Ramos (cell line): Measurements from ENCODE around the gene CHCT1.
"Not testable (repeated sequence)": the region's sequence is repeated elsewhere in the genome, so short reads cannot be mapped to it uniquely, and the experiment has no call there.

Experiments
- in situ Hi-C: fragments of 300-500 bp; cut with MboI; formaldehyde crosslinking; loops from one replicate; pipeline ENCODE4 v1.14.3; 2022; ENCODE audit warnings: low sequenced_read_pairs; ENCODE audit not compliant: unreplicated experiment

CHCT1 gene

GRCh38 chr17:60422162-60422665 lies at the start of gene CHCT1:
CHCT1 (plus strand) TSS chr17:60422489; CDS start chr17:60422593, 104 bp downstream.
- in situ Hi-C loops: loop anchor here (10.0 kb wide), 1 partner anchor 223 kb away; no protein-coding TSS in a partner anchor

DNA sequence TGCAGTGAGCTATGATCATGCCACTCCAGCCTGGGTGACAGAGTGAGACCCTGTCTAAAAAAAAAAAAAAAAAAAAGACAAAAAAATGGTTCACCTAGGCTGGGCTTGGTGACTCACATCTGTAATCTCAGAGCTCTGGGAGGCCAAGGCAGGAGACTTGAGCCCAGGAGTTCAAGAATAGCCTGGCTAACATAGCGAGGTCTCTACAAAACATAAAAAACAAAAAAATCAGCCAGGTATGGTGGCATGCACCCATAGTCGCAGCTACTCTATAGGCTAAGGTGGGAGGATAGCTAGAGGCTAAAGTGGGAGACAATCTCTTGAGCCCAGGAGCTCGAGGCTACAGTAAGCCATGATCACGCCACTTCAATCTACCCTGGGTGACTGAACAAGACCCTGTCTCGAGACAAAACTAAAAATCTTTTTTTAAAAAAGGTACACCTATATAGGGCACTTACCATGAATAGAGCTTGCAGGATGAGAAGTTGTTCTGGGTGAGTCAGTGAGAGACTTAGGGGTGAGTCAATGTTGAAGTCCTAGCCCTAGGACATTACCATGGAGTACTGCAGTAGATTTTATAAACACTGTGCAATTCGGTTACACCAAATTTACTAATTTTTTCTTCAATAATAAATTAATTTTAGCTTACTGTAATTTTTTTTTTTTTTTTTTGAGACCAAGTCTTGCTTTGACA lies 49.4 kb upstream of the CHCT1 start:
- in situ Hi-C loops: no loop called here

DNA sequence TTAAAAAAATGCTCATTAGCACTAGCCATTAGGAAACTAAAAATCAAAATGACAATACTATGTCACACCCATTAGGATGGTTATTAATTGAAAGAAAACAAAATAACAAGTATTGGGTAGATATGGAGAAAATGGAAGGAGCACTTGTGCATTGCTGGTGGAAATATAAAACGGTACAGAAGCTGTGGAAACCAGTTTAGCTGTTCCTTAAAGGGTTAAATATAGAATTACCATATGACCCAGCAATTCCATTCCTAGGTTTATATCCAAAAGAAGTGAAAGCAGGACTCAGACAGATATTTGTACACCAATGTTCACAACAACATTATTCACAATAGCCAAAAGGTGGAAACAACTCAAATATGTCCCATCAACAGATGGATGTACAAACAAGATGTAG lies 44.1 kb upstream of the CHCT1 start:
- in situ Hi-C loops: not testable (repeated sequence)

- in situ Hi-C loops: not testable (repeated sequence)
Measured at GRCh38 chr17:60379461-60379860, 42.8 kb upstream of the CHCT1 start.

DNA sequence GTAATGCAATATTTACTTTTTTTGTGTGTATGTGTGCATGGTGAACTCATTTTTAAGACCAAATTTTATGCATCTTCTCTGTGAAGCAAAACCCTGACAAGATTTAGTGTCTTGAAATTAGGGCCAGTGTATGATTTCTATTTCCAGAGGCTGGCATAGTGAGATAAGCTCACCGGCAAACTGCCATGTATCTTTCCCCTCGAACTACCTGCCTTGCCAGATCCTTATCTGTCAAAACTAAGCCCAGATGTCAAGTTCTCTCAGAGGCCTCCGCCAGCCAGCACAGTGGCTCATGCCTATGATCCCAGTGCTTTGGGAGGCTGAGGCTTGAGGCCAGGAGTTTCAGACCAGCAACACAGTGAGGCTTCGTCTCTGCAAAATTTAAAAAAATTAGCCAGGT lies 40.3 kb upstream of the CHCT1 start:
- in situ Hi-C loops: no loop called here

- in situ Hi-C loops: no loop called here
Measured at GRCh38 chr17:60383379-60383778, 38.9 kb upstream of the CHCT1 start.

GRCh38 chr17:60384921-60385320 lies 37.4 kb upstream of the CHCT1 start:
- in situ Hi-C loops: not testable (repeated sequence)

DNA sequence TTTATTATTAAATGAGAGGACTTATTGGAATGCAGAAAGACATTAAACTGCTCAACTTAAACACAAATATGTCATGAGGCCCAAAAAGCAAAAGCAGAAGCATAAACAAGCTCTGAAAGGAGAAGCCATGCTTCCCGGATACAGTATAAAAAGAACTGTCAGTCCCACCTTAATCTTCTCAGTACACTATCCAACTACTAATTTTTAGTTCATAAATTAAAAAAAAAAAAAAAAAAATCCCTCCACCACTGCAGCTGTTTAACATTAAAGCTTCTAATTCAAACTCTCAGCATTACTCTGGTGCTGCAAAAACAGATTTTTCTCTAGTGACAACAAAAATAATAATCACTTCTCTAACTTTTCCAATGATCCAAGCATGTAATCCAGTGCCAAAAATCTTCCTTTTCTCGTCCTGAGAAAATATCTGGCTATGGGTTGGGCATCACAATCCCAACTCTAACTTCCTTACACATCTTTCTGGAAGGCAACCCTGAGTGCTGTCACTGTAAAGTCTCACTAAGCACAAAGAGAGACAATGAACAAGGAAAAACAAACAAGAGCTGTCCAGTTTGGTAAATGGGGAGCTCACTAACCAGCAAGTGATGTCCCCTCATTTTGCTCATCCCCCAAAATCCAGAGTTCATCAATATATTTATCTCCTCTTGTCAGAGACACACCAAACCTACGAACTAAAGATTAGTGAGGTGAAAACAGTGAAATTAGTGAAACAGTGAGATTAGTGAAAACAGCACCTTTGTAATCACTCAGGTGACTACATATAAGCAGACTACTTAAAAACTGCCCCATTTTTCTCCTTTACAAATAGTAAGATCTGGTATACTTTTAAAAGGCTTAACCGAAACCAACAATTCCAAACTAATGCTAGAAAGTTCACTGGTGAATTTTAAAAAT lies 35.9 kb upstream of the CHCT1 start:
- in situ Hi-C loops: no loop called here

GRCh38 chr17:60387666-60388065 lies 34.6 kb upstream of the CHCT1 start:
- in situ Hi-C loops: no loop called here

DNA sequence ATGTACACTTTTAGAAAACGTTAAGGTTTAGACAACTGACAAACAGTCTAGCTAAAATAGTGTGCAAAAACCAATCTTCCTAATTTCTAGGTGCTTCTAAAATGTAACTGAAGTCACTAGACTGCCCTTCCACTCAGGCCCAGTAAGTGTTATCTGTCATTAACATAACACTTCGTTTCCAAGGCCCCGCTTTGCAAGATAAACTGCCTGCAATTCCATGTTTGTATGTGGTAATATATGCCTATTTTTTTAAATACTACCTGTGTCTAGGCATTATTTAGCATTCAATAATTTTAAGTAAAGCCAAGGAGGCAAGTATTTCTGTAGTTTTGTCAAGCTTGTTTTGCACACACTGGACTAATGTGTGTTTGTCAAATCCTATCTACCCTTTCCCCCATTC lies 33.5 kb upstream of the CHCT1 start:
- in situ Hi-C loops: no loop called here

GRCh38 chr17:60390186-60390585 lies 32.1 kb upstream of the CHCT1 start:
- in situ Hi-C loops: no loop called here

DNA sequence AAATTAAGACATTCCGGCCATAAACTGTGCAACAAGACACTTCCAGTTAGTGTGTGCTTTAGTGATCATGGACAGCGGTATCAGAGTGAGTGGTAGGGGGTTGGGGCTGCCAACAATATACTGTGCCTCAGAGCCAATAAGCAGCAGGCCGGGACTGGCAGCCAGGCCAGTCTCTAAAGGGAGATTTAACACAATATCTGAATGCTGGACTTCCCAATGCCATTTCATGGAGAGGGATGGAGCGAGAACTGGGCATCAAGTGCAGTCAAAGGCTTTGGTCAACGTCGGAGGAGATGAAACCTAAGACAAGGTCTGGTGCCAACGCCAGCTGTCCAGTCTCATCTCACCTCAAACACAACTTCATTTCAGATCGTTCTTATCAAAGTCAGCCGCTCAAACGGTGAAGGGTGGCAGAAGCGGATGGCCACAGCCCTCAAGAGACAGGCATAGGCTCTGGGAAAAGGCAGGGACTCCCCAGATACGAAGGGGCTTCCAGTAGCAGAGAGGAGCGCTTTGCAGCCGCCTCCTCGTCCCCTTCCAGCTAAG lies 31.3 kb upstream of the CHCT1 start:
- in situ Hi-C loops: no loop called here

DNA sequence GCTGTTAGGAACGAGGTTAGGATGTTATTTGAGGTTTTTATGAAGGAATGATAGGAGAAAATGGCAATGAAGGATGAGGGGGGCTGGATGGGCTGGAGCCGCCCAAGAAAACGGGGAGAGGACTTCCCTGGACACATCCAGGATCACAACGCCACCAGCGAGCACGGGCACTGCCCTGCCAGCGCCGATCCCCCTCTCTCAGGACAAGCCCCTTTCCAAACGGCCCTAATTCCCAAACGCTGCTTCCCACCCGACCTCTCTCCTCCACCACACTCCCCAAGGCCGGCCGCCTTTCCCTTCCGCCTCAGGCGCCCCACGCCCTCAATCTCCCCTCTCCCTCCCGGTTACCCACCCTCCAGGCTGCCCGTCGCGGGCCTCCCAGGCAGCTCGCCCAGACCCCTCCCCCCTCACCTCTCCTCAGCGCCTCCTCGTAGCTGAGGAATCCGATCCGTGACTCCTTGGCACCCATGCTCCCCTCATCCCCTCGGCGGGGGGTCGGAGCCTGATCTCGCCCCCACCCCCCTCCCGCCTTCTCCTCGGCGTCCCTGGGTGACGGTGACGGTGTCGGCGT lies 30.7 kb upstream of the CHCT1 start:
- in situ Hi-C loops: no loop called here

- in situ Hi-C loops: no loop called here
Measured at GRCh38 chr17:60392042-60392844, 30.0 kb upstream of the CHCT1 start, which contains the start of gene USP32. USP32 (minus strand) TSS chr17:60392133; CDS start chr17:60391939, 194 bp downstream.

DNA sequence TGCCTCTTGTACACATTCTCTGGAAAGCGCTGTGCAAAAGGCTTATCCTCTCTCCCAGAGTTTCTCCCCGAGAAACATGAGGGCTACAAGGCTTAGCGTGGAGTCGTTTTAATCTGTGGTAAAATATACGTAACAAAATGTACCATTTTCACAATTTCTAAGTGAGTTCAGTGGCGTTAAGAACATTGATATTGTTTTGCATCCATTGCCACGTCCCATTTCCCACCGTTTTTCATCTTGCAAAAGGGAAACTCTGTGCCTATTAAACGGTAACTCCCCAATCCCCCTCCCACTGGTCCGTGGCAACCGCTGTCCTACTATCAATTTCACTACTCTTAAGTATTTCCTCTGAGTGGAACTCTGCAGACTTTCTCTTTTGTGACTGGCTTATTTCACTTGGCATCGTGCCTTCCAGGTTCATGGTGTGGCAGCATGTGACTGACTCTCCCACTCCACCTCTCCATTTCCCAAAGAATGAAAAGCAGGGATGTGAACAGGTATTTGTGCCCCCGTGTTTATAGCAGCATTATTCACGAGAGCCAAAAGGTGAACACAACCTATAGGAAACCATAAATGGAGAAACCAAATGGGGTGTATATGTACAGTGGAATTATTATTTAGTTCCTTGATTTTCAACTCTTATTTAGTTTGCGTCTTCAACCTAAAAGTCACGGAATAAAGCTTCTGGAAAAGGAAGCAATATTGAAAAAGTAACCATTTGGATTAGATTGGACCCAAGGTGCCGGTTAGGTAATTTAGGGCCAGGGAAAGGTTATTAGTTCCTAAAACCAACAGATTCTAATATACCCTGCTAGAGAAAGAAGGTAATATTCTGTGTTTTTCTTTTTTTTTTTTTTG lies 29.2 kb upstream of the CHCT1 start:
- in situ Hi-C loops: no loop called here

DNA sequence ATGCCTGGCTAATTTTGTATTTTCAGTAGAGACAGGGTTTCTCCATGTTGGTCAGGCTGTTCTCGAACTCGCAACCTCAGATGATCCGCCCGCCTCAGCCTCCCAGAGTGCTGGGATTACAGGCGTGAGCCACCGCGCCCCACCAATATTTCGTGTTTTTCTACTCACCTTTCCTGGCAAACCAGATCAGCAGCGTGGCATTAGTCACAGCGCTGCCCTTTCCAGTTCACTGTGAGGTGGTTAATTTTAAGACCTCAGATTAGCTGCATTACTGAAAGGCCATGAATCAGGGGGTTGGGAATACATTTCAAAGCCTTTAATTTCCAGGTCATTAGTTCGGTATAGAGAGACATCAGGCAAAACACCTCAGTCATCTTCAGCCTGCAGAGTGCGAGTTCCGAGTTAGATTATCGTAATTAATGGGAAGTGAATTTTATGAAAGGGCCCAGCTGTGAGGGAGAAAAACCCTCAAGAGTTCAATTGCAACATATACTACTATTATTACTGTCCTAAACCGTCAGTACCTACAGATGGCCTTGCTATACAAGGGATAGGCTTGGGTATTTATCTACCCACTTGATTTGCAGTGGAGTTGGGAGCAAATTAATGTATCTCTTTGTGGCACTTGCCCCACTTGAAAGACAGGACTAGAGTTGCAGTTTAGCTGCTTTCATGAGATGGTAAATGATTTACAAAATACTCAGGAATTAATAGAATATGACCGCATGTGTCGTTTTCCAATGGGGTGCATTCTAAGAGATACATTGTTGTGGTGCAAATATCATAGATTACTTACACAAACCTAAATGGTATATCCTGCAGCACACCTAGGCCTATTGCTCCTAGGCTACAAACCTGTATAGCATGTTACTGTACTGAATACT lies 28.2 kb upstream of the CHCT1 start:
- in situ Hi-C loops: no loop called here

DNA sequence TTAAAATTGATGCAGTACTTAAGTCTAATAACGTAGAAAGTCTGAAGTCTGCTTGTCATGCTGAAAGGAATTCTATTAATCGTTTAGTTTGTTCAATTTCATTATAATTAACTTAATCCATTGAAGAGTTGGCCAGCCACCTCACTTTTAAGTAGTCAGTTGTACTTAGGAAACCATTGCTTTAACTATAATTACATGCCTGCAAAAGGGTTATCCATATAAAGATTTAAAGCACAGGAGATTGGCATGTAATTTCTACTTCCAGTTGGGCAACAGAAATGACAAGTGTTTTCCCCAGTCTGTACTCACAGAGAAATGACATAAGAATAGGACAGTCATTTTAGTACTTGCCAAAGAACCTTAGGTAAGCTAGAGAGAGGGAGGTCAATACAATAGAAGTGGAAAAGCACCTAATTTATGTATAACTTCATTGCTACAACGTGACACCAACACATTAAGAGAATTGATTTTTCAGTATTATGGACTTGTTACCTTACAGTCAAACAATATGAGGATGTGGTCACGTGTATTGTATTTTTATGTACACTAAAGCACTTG lies 26.7 kb upstream of the CHCT1 start:
- in situ Hi-C loops: no loop called here

- in situ Hi-C loops: no loop called here
Measured at GRCh38 chr17:60396412-60396811, 25.9 kb upstream of the CHCT1 start.
